Measurements from ENCODE around the gene ZDHHC14.

The ZDHHC14 gene

DNA sequence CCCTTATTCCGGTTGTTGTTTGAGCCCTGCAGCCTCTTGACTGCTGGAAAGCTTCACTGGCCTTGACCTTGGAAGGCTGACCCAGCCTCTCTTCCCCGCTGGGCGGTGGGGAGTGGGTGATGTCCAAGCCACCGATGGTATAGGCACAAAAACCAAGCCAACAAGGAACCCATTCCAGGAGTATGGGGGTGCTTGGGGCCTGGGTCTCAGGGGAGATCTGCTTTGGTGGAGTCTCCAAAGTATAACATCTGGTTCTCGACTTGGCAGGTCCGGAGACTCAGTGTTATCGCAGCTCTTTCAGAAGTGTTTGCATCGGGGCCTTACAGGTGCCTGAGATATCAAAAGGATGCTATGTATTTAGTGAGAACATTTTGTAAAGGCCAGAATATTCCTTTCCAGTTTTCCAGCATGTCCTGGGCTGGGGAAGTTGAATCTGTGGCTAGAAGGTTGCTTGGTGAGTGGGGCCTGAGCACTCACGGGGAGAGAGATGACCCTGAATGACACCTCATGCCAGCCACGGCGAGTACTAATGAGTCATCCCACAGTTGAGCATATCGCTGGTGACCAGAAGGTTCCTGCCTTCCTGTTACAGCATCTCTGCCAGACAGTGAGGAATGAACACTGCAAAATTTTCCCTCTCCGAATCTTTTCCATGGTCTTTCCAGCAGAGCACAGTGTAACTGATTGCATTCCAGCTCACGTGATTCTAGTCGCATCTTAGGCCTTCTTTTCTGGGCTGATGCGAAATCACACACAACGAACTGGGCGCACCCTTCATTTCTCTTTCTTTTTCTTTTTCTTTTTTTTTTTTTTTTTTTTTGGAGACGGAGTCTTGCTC, 133.9 kb downstream of the ZDHHC14 start:
- no peak for DNase-seq (ENCODE audit: low read depth in 2 of 3, low spot score in 1 of 3)

- DNase-seq (ENCODE audit: low read depth in 2 of 3, low spot score in 1 of 3), result no peak
These were observed 135.5 kb downstream of the ZDHHC14 start for GRCh38 chr6:157516319-157517026.

- no peak for DNase-seq (ENCODE audit: low read depth in 2 of 3, low spot score in 1 of 3)
These were observed 136.8 kb downstream of the ZDHHC14 start for GRCh38 chr6:157517601-157518359.

DNA sequence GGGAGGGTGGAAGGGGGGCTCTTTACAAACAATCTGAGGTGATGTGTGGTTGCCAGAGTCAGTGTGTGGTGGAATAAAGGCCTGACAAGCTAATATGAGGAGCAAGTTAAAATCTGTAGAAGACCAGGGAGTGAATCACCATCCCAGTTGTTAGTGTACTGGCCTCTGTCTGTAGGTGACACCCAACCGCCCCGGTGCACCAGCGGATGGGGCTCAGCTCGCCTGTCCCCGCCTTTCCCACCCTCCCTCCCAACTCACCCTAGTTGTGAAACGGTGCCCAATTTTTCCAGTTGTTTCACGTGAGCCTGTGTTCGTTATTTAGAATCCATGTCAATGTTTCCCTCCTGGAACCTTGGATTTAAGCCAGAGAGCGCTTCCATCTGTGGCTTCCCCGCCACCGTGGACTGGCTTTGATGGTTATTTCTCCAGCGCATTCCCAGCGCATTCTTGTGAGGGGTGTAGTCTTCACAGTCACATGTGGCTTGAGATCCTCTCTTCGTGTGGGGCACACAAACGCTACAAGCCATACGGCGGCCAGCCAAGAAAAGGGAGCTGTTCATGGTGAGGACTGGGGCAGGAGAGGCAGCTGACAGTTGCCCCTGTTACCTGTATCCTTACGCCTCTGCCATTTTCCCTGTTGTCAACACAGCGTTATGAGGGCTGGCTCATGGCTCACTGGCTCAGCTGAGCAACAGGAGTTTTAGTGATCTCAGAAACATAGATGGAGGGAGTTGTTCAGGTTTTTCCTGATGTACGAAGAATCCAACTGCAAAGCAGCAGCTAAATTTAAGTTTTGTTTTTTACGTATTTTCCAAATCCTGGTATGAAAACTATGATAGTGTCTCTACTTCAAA, 137.6 kb downstream of the ZDHHC14 start:
- DNase-seq (ENCODE audit: low read depth in 2 of 3, low spot score in 1 of 3), result no peak

- no peak for DNase-seq (ENCODE audit: low read depth in 2 of 3, low spot score in 1 of 3)
These were observed 138.5 kb downstream of the ZDHHC14 start for GRCh38 chr6:157519255-157520116.

- DNase-seq (ENCODE audit: low read depth in 2 of 3, low spot score in 1 of 3), result no peak
These were observed 139.1 kb downstream of the ZDHHC14 start for GRCh38 chr6:157520117-157520406.

DNA sequence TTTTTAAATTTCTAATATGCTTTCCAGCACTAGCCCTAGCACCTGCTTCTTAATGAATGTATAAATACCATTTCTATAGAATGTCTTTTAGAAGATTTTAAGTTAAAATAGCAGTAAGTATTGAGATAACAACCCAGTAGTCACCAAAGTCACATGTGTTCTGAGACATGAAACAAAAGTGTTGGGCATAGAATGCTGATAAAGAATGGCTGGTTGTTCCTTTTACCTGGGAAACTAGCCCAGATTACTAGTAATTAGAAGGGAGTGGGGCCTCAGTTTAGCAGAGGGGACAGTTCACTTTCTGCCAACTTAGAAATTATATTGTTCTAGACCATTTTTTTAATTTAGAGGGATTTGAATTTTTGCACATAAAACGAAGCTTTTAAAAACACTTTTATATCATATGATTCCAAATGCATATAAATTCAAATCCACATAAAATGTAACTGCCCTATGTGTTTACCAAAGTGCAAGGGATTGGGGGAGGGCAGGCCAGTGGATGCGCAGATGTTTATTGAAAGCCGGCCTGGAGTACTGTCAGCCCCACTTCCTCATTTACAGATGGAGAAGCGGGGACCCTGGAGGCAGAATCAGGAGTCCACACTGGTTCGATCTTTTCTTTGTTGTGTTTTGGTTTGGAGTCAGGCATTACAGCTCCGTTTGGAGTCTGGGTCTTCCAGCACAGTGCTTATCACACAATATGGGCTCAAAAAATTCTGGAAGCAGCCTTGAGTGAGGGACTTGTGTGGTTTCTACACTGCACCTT, 139.8 kb downstream of the ZDHHC14 start:
- DNase-seq (ENCODE audit: low read depth in 2 of 3, low spot score in 1 of 3), result no peak

GRCh38 chr6:157521362-157522335, 140.7 kb downstream of the ZDHHC14 start:
- DNase-seq (ENCODE audit: low read depth in 2 of 3, low spot score in 1 of 3), result no peak

DNA sequence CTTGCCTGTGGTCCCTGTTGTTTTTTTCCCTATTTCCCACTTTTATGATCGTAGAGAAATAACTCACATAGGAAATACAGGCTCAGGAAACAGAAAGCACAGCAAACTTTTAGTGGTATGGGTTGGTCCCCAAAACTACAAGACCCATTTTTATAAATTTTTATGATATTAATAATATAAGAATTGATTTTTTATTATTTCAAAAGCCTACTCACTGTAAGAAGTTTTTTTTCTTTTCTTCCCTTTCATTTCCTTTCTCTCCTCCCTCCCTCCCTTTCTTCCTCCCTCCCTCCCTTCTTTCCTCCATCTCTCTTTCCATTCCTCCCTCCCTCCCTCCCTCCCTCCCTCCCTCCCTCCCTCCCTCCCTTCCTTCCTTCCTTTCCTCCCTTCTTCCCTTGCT, 141.5 kb downstream of the ZDHHC14 start:
- no peak for DNase-seq (ENCODE audit: low read depth in 2 of 3, low spot score in 1 of 3)

GRCh38 chr6:157524735-157525134, 143.7 kb downstream of the ZDHHC14 start:
- DNase-seq (ENCODE audit: low read depth in 2 of 3, low spot score in 1 of 3), result no peak

- DNase-seq (ENCODE audit: low read depth in 2 of 3, low spot score in 1 of 3), result no peak
These were observed 144.4 kb downstream of the ZDHHC14 start for GRCh38 chr6:157525292-157525889.

DNA sequence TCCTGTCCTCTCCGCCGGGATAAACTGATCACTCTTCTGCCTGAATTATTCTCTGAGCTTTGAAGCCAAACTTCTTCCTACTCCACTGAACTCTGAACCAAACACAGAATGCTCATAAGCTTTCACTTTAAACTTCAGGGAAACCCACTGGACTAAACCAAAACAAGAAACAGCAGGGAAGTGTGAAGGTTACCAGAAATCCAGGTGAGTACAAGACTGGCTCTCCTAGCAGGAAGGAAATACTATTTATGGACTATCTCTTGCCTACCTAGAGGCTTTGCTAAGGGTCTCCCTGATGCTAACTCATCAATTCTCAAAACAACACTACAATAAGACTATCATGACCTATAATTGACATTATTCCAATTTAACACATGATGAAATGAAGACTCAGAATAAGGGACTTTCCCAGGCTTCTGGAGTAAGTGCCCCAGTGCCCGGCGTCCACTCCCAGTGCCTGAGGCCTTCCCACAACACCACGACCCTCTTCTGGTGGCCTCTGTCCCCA, 145.0 kb downstream of the ZDHHC14 start:
- DNase-seq (ENCODE audit: low read depth in 2 of 3, low spot score in 1 of 3), result no peak

DNA sequence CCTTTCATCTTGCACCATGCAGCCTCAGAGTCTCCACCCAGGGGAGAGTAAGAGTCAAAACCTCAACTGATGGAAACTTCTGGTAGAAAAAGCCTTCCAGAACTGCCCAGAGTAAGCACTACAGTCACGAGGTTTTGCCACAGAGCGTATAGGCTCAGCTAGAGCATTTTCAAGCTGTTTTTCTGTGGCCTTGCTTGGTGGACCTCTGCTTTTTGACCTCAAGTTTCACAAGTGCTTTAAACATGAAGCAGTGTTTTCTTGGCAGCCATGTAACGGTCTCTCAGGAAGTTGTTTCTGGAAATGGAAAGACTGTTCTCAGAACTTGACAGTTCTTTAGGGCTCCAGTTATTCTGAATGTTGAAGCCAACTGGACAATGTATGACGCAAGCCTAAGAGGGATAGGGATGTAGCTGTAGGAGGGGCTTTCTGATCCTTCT, 146.5 kb downstream of the ZDHHC14 start:
- no peak for DNase-seq (ENCODE audit: low read depth in 2 of 3, low spot score in 1 of 3)

DNA sequence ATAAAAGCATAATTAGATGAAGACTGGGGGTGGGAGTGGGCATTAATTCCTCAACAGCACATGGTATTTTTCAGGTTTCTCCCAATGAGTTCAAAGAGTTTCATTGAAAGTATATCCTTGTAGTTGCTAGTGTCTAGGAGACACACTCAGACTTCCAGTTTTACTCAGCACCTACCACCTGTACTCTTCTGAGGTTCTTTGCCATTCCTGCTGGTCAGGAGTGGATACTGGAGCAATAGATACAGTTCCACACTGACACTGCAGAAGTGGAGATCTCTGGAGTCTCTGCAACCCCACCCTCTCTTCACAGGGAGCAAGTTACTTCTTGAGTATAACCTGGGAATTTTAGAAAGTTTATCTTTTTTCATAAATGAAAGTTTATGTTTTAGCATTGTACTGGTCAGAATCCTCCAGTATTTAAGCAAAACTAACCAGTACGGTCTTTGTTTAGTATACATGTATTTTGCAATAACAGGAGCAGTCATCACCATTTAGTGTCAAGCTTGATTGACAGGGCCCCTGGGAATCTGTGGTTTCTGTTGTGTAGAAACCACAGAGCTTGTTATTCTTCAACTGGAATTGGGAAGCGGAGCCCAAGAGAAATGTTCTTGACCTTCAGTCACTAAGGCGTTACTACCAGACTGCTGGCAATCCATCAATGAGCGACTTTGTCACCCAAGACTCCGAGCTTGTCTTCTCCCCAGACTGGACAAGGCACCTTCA, 148.1 kb downstream of the ZDHHC14 start:
- DNase-seq (ENCODE audit: low read depth in 2 of 3, low spot score in 1 of 3), result no peak

DNA sequence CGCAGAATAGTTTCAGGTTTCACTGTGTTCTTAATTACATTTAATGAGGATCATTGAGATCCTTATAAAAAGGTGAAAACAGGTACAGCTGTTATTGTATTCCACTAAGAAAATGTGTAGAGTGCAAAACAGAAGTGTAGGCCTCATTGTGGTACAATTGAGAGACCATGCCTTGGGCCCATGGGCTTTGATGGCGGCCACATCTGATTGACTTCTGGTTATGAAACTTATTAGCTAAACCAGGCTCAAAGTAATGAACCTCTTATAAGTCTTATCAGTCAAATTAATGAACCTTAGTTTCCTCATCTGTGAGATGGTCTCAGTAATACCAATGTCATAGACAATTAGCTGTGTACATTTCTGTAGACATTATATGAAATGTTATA, 148.7 kb downstream of the ZDHHC14 start:
- no peak for DNase-seq (ENCODE audit: low read depth in 2 of 3, low spot score in 1 of 3)

- DNase-seq (ENCODE audit: low read depth in 2 of 3, low spot score in 1 of 3), result no peak
These were observed 149.1 kb downstream of the ZDHHC14 start for GRCh38 chr6:157530126-157530525.

DNA sequence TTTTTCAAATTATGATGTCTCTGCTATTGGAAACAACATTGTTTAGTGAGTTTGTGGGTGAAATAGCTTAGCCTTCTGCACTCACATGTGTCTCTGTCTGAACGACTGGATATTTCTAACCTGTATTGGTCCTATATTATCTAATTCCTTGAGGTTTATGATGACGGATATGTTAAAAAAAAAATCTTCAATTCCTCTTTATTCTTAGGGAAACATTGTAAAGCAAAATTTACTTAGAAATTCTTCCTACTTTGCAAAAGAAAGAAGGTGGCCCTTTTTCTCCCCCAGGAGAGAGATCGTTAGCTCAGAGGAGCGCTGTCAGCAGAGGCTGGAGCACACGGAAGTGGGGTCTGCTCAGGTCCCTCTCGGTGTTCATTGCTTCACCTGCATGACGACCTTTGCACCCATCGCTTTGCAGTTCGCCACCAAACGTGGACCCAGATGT, 149.8 kb downstream of the ZDHHC14 start:
- no peak for DNase-seq (ENCODE audit: low read depth in 2 of 3, low spot score in 1 of 3)
